T-helper 2 cell treated with Interferon-gamma antibody and Interleukin-4, amounts not matched to agents 5 μg/mL and 100 μg/mL, for 36 hours (primary cell): ENCODE measurements around the gene TTC28.
"Not testable (repeated sequence)": the region's sequence is repeated elsewhere in the genome, so short reads cannot be mapped to it uniquely, and the experiment has no call there.

ENCODE experiments used
- DNase-seq: peaks from one replicate; pipeline ENCODE4 v3.0.0; 2021; ENCODE audit warnings: low spot score
- H3K27ac Mint-ChIP-seq: one replicate; pipeline ENCODE4 v1.8.0; 2021; ENCODE audit warnings: mild to moderate bottlenecking, mixed read lengths
- H3K27me3 Mint-ChIP-seq: one replicate; pipeline ENCODE4 v1.8.0; 2021; ENCODE audit warnings: low read depth, mixed read lengths
- H3K36me3 Mint-ChIP-seq: one replicate; pipeline ENCODE4 v1.8.0; 2021; ENCODE audit warnings: low read depth, mixed read lengths
- H3K4me1 Mint-ChIP-seq: one replicate; pipeline ENCODE4 v1.8.0; 2021; ENCODE audit warnings: low read depth, mixed read lengths
- H3K4me3 Mint-ChIP-seq: one replicate; pipeline ENCODE4 v1.8.0; 2022; ENCODE audit warnings: mild to moderate bottlenecking, moderate library complexity, mixed read lengths
- H3K9me3 Mint-ChIP-seq: one replicate; pipeline ENCODE4 v1.8.0; 2021; ENCODE audit warnings: mixed read lengths

The TTC28 gene

DNA sequence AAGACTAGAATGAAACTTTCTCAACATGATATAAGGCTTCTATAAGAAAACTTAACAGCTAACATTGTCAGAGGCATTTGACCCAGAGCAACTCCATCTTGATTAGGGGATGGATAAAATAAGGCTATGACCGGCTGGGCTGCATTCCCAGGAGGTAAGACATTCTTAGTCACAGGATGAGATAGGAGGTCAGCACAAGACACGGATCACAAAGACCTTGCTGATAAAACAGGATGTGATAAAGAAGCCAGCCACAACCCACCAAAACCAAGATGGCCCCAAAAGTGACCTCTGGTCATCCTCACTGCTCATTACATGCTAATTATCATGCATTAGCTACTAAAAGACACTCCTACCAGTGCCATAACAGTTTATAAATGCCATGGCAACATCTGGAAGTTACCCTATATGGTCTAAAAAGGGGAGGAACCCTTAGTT, 135.2 kb downstream of the TTC28 start:
- H3K36me3 Mint-ChIP-seq = no peaks in the 10 kb centered on the region

DNA sequence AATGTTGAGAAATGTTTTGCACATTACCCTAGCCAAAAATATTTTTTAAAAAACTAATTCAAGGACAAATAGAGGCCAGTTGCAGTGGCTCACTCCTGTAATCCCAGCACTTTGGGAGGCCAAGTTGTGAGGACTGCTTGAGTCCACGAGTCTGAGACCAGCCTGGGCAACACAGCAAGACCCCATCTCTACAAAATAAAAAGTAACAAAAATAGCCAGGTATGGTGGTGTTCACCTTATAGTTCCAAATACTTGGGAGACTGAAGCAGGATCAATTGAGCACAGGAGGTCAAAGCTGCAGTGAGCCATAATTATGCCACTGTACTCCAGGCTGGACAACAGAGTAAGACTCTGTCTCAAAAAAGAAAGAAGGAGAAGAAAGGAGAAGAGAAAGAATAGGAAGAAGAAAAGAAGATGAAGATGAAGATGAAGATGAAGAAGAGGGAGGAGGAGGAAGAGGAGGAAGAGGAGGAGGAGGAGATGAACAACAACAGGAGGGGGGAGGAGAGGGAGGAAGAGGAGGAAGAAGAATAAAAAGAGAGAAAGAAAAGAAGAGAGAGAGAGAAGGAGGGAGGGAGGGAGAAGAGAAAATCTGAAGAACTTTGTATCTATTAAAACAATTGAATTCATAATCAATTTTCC, 136.5 kb downstream of the TTC28 start:
- Mint-ChIP-seq H3K27ac (no peak overlapping the region), H3K27me3 (no peaks in the 10 kb centered on the region), H3K36me3 (no peaks in the 10 kb centered on the region), H3K9me3 (peaks cover 6% of the 10 kb centered on the region), H3K4me1 (no peaks in the 10 kb centered on the region), H3K4me3 (no peak overlapping the region)
- no peak for DNase-seq

More for the DNA sequence above, 135.2 kb downstream of the TTC28 start:
- Mint-ChIP-seq H3K4me1 (no peaks in the 10 kb centered on the region), H3K9me3 (peaks cover 6% of the 10 kb centered on the region), H3K27ac (no peak overlapping the region), H3K27me3 (no peaks in the 10 kb centered on the region), H3K4me3 (no peak overlapping the region)
- no peak for DNase-seq

DNA sequence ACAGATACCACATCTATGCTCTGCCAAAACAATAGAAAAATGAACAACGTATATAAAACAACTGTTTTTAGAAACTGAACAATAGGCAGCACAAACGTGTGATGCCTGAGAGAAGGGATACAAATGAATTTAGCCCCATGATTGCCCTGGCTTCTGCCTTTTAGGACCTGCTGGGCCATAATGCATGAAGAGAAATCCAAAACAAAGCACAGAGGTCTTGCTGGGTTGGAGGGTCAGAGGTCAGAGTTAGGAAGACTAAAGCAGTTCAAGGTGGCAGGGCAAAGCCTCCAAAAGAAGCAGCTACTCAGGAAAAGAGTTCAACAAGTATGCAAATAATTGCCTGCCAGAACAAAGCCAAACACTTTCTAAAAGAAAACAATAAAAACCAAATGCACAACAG, 138.5 kb downstream of the TTC28 start:
- no peaks in the 10 kb centered on the region for H3K27me3 Mint-ChIP-seq
- H3K4me3 Mint-ChIP-seq = no peak overlapping the region
- peaks cover 6% of the 10 kb centered on the region for H3K9me3 Mint-ChIP-seq
- H3K4me1 Mint-ChIP-seq = no peaks in the 10 kb centered on the region
- no peaks in the 10 kb centered on the region for H3K36me3 Mint-ChIP-seq
- no peak for DNase-seq
- no peak overlapping the region for H3K27ac Mint-ChIP-seq

DNA sequence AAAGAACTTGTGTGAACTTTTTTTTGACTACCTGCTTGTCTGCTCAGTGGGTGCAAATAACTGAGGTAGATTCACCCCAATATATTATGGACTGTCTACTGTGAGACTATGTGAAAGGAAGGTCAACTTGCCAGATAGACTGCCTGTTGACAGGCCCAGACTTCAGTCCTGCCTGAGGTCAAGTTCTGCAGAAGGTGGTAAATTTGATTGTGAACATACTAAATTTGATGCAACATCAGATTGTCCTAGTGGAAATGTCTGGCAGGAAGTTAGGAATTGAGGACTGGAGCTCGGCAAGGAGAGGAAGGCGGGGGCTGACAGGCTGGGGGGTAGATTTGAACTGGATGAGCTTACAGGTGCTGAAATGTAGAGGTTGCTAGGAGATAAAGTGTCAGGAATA, 140.7 kb downstream of the TTC28 start:
- H3K4me3 Mint-ChIP-seq = no peak overlapping the region
- DNase-seq = no peak

DNA sequence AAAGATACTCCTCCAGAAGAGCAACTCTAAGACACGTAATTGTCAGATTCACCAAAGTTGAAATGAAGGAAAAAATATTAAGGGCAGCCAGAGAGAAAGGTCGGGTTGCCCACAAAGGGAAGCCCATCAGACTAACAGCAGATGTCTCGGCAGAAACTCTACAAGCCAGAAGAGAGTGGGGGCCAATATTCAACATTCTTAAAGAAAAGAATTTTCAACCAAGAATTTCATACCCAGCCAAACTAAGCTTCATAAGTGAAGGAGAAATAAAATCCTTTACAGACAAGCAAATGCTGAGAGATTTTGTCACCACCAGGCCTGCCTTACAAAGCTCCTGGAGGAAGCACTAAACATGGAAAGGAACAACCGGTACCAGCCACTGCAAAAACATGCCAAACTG, 149.1 kb downstream of the TTC28 start:
- H3K4me3 Mint-ChIP-seq, DNase-seq, H3K36me3 Mint-ChIP-seq, H3K4me1 Mint-ChIP-seq, H3K27ac Mint-ChIP-seq, H3K27me3 Mint-ChIP-seq: not testable (repeated sequence)
- peaks cover 12% of the 10 kb centered on the region for H3K9me3 Mint-ChIP-seq

More for the DNA sequence above, 140.7 kb downstream of the TTC28 start:
- Mint-ChIP-seq H3K27ac (no peak overlapping the region), H3K9me3 (peaks cover 6% of the 10 kb centered on the region), H3K27me3 (no peaks in the 10 kb centered on the region), H3K4me1 (no peaks in the 10 kb centered on the region), H3K36me3 (no peaks in the 10 kb centered on the region)

DNA sequence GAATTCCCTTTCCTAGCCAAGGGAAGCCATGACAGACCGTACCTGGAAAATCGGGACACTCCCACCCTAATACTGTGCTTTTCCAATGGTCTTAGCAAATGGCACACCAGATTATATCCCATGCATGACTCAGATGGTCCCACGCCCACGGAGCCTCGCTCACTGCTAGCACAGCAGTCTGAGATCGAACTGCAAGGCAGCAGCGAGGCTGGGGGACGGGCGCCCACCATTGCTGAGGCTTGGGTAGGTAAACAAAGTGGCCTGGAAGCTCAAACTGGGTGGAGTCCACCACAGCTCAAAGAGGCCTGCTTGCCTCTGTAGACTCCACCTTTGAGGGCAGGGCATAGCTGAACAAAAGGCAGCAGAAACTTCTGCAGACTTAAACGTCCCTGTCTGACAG, 150.5 kb downstream of the TTC28 start:
- not testable (repeated sequence) for DNase-seq, H3K4me1 Mint-ChIP-seq, H3K27me3 Mint-ChIP-seq, H3K27ac Mint-ChIP-seq, H3K4me3 Mint-ChIP-seq, H3K36me3 Mint-ChIP-seq
- H3K9me3 Mint-ChIP-seq = peaks cover 12% of the 10 kb centered on the region

DNA sequence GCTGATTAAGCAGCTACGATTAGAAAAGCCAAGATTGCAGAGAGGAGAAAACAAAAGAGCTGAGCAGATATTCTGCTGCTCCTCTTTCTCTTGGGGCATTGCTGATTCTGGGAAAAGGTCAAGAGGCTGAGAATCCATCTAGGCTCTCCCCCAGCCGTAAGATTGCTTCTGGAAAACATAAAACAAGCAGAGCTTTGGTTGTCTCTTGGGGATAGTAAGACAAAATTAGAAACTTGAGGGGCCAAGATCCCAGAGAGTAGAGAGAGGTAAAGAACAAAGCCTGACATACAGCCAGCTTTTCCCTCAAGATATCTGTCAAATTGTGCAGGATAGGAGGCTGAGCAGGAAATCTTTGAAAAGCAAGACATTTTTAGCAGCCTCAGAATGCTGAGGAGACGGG, 158.2 kb downstream of the TTC28 start:
- H3K4me1 Mint-ChIP-seq = no peaks in the 10 kb centered on the region
- DNase-seq = no peak
- H3K27me3 Mint-ChIP-seq = peaks cover 20% of the 10 kb centered on the region
- H3K27ac Mint-ChIP-seq = no peak overlapping the region
- H3K9me3 Mint-ChIP-seq = no peaks in the 10 kb centered on the region
- H3K36me3 Mint-ChIP-seq = no peaks in the 10 kb centered on the region
- no peak overlapping the region for H3K4me3 Mint-ChIP-seq

DNA sequence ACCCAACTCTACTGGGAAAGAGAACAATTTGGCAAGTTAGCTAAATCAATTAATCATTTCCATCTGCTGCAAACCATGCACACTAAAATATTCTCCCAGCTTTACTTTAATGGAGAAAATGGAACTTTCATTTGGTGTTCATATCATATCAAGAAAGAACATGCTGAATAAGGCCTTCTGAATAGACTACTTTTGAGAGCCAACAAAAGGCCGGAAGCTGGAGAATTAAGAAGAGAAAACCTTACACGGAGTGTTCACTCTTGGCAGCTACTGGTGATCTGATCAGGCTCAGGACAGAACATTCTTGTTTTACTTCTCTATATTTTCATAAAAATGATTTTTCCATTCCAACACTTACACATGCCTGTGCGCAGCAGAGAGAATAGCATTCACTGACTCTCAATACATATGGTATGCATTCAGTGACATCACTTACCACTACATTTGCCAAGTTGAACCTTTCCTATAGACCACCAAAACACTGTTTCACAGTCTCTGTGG, 165.3 kb downstream of the TTC28 start:
- no peaks in the 10 kb centered on the region for H3K4me1 Mint-ChIP-seq
- peaks cover 13% of the 10 kb centered on the region for H3K9me3 Mint-ChIP-seq
- H3K36me3 Mint-ChIP-seq = no peaks in the 10 kb centered on the region
- peaks cover 6% of the 10 kb centered on the region for H3K27me3 Mint-ChIP-seq
- DNase-seq = no peak
- H3K27ac Mint-ChIP-seq = no peak overlapping the region
- no peak overlapping the region for H3K4me3 Mint-ChIP-seq

DNA sequence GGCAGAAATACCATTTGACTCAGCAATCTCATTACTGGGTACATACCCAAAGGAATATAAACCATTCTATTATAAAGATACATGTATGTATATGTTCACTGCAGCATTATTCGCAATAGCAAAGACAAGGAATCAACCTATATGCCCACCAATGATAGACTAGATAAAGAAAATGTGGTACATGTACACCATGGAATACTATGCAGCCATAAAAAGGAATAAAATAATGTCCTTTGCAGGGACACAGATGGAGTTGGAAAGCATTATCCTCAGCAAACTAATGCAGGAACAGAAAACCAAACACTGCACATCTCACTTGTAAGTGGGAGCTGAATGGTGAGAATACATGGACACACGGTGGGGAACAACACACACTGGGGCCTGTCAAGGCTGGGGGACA, 167.3 kb downstream of the TTC28 start:
- not testable (repeated sequence) for H3K27ac Mint-ChIP-seq, DNase-seq, H3K4me1 Mint-ChIP-seq, H3K27me3 Mint-ChIP-seq, H3K4me3 Mint-ChIP-seq, H3K36me3 Mint-ChIP-seq
- H3K9me3 Mint-ChIP-seq = peaks cover 17% of the 10 kb centered on the region

DNA sequence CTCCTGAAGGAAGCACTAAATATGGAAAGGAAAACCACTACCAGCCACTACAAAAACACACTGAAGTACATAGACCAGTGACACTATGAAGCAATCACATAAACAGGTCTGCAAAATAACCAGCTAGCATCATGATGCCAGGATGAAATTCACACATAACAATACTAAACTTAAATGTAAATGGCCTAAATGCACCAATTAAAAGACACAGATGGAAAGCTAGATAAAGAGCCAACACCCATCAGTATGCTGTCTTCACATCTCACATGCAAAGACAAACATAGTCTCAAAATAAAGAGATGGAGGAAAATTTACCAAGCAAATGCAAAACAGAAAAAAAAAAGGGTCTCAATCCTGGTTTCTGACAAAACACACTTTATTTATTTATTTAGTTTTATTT, 171.7 kb downstream of the TTC28 start:
- H3K4me3 Mint-ChIP-seq = no peak overlapping the region
- no peaks in the 10 kb centered on the region for H3K36me3 Mint-ChIP-seq
- no peaks in the 10 kb centered on the region for H3K4me1 Mint-ChIP-seq
- peaks cover 17% of the 10 kb centered on the region for H3K9me3 Mint-ChIP-seq
- H3K27me3 Mint-ChIP-seq = peaks cover 4% of the 10 kb centered on the region
- H3K27ac Mint-ChIP-seq = no peak overlapping the region
- DNase-seq = no peak

DNA sequence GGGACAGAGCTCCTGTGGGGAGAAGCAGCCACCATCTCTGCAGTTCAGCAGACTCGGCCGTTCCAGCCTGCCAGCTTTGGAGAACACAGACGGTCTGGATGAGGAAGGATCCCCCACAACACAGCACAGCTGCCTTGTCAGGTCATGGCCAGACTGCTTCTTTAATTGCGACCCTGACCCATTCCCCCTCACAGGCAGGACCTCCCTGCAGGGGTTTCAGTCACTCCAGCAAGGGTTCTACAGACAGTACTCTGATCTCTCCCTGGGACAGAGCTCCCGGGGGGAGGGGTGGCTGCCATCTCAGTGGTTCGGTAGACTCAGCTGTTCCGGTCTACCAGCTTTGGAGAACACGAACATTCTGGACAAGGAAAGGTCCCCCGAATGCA, 173.5 kb downstream of the TTC28 start:
- no peaks in the 10 kb centered on the region for H3K36me3 Mint-ChIP-seq
- peaks cover 9% of the 10 kb centered on the region for H3K27me3 Mint-ChIP-seq
- peaks cover 17% of the 10 kb centered on the region for H3K9me3 Mint-ChIP-seq
- H3K4me3 Mint-ChIP-seq = no peak overlapping the region
- H3K4me1 Mint-ChIP-seq = no peaks in the 10 kb centered on the region
- no peak overlapping the region for H3K27ac Mint-ChIP-seq
- no peak for DNase-seq

DNA sequence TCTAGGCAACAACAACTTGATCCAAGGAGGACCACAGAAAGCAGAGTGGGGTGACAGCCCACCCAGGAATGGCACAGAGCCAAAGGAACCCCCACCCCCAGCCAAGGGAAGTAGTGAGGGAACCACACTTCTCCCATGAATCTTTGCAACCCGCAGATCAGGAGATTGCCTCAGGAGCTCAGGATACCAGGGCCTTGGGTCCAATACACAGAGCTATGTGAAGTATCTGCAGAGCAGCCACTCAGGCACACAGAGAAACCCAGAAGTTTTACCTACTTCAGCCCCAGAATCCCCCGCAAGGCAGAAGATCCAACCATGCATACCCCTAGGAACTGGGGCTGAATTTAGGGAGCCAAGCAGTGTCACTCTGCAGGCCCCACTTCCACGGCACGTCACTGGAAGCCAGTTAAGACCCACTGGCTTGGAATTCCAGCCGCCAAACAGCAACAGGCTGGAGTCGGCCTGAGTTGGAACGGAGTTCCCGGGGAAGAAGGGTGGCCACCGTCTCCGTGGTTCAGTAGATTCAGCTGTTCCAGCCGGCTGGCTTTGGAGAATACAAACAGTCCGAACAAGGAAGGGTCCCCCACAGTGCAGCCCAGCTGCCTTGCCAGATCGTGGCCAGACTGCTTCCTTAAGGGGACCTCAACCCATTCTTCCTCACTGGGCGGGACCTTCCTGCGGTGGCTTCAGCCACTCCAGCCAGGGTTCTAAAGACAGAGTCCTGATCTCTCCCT, 174.1 kb downstream of the TTC28 start:
- DNase-seq = no peak
- Mint-ChIP-seq H3K27ac (no peak overlapping the region), H3K4me1 (no peaks in the 10 kb centered on the region), H3K4me3 (no peak overlapping the region), H3K36me3 (no peaks in the 10 kb centered on the region), H3K9me3 (peaks cover 11% of the 10 kb centered on the region), H3K27me3 (peaks cover 11% of the 10 kb centered on the region)

DNA sequence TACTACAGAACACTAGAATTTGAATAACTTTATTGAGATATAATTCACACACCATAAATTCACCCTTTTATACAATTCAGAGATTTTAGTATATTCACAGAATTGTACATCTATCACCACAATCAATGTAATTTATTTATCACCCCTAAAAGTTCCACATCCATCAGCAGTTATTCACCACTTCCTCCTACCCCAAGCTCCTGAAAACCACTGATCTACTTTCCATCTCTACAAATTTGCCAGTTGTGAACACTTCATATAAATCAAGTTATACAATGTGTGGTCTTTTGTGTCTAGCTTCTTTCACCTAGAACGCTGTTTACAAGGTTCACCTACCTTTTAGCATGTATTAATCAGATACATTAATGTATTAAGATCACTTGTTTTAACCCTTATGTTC, 179.6 kb downstream of the TTC28 start:
- peaks cover 2% of the 10 kb centered on the region for H3K4me1 Mint-ChIP-seq

DNA sequence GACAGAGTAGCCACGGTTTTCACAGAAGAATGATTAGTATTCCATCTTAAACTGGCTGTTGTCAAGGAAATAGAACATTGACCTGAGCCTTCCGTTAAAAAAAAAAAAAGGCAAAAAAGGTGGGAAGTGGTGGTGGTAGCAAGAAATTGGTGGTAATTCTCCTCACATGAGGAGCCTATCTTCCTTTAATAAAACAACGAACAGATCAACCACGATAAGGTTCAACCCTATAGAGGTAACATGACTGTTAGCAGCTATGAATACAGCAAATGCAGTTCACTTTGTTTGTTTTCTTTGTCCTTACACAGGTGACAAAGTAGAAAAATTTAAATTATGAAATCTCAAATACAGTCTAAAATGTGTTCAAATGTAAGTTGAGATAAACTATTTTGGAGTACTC, 181.6 kb downstream of the TTC28 start:
- H3K36me3 Mint-ChIP-seq = no peaks in the 10 kb centered on the region
- no peaks in the 10 kb centered on the region for H3K9me3 Mint-ChIP-seq
- H3K4me1 Mint-ChIP-seq = peaks cover 2% of the 10 kb centered on the region
- peaks cover 45% of the 10 kb centered on the region for H3K27me3 Mint-ChIP-seq
- no peak for DNase-seq
- H3K27ac Mint-ChIP-seq = no peak overlapping the region
- H3K4me3 Mint-ChIP-seq = no peak overlapping the region

More for the DNA sequence above, 179.6 kb downstream of the TTC28 start:
- peaks cover 37% of the 10 kb centered on the region for H3K27me3 Mint-ChIP-seq
- no peaks in the 10 kb centered on the region for H3K9me3 Mint-ChIP-seq
- no peak overlapping the region for H3K4me3 Mint-ChIP-seq
- no peaks in the 10 kb centered on the region for H3K36me3 Mint-ChIP-seq
- no peak overlapping the region for H3K27ac Mint-ChIP-seq
- DNase-seq = no peak
